Endothelial cell of umbilical vein (primary cell): Measurements from ENCODE around the gene MRC2.

ENCODE experiments used
- POLR2A ChIP-seq: IDR thresholded peaks from 2 replicates; pipeline ENCODE4 v1.6.1; 2012; ENCODE audit warnings: low read depth, mild to moderate bottlenecking, control low read depth, low read length
- TF ChIP-seq, protein P1 (sequence below), 2 donors: IDR thresholded peaks; 1 replicate in 1 of 2; 2 replicates in 1 of 2; pipeline ENCODE4 v1.5.1; 2011; ENCODE audit warnings: low read length in 2 of 2, mild to moderate bottlenecking in 2 of 2, moderate library complexity in 2 of 2, control low read depth in 1 of 2, inconsistent platforms in 1 of 2, low read depth in 1 of 2; ENCODE audit not compliant: insufficient read depth in 1 of 2; ENCODE audit errors: extremely low read depth in 1 of 2

DNA sequence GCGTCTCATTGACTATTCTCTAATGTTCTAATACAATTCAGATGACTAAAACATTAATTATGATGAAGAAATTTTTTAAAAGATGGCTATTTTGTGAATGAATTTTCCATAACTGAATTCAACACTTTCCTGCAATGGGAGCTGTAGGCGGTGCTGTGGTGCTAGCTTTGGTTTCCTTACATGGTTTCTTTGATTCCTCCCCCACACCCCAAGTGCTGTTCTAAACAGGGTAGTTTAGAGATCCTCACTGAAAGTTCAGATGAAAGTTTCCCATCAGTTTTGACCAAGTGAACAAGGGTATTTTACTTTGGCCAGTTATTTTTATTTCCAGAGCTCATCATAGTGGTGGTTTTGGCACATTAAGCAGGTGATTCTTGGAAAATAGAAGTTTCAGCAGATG is 26.0 kb upstream of the MRC2 start:
- TF ChIP-seq, protein P1, sequence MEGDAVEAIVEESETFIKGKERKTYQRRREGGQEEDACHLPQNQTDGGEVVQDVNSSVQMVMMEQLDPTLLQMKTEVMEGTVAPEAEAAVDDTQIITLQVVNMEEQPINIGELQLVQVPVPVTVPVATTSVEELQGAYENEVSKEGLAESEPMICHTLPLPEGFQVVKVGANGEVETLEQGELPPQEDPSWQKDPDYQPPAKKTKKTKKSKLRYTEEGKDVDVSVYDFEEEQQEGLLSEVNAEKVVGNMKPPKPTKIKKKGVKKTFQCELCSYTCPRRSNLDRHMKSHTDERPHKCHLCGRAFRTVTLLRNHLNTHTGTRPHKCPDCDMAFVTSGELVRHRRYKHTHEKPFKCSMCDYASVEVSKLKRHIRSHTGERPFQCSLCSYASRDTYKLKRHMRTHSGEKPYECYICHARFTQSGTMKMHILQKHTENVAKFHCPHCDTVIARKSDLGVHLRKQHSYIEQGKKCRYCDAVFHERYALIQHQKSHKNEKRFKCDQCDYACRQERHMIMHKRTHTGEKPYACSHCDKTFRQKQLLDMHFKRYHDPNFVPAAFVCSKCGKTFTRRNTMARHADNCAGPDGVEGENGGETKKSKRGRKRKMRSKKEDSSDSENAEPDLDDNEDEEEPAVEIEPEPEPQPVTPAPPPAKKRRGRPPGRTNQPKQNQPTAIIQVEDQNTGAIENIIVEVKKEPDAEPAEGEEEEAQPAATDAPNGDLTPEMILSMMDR (IDR thresholded peaks at IDR 0.05; ENCODE audit: extremely low read depth in 1 of 2, insufficient read depth in 1 of 2, low read depth in 1 of 2, low read length in 2 of 2): no peak
- no peak for TF ChIP-seq POLR2A
